Thyroid gland (tissue), 4 donors: ENCODE data around the gene NUCB2.
"Not testable (repeated sequence)": the region's sequence is repeated elsewhere in the genome, so short reads cannot be mapped to it uniquely, and the experiment has no call there.

ENCODE experiments used
- POLR2A ChIP-seq, 2 donors: fragments of 450-650 bp; IDR thresholded peaks; one replicate each; pipeline ENCODE4 v1.6.1; 2017; ENCODE audit warnings: antibody characterized with exemption in 2 of 2, mild to moderate bottlenecking in 2 of 2, moderate library complexity in 1 of 2
- TF ChIP-seq, protein P1 (sequence below), 6 experiments: fragments of 200-600 bp in 3 of 6; fragments of 450-650 bp in 3 of 6; sonication (generic) in 3 of 6; IDR thresholded peaks; one replicate each; pipeline ENCODE4 v1.5.1; 2016 to 2019; ENCODE audit warnings: antibody characterized with exemption in 6 of 6, mild to moderate bottlenecking in 2 of 6, inconsistent platforms in 1 of 6, moderate library complexity in 1 of 6

DNA sequence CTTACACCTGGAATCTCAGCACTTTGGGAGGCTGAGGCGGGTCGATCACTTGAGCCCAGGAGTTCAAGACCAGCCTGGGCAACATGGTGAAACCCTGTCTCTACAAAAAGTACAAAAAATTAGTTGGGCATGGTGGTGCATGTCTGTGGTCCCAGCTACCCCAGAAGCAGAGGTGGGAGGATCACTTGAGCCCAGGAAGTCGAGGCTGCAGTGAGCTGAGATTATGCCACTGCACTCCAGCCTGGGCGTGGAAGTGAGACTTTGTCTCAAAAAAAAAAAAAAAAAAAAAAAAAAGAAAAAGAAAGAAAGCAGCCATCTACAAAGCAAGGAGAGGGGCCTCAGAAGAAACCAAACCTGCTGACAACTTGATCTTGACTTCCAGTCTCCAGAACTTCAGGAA is 36.6 kb upstream of the NUCB2 start:
- not testable (repeated sequence) for TF ChIP-seq POLR2A (IDR thresholded peaks at IDR 0.05)
- TF ChIP-seq, protein P1, sequence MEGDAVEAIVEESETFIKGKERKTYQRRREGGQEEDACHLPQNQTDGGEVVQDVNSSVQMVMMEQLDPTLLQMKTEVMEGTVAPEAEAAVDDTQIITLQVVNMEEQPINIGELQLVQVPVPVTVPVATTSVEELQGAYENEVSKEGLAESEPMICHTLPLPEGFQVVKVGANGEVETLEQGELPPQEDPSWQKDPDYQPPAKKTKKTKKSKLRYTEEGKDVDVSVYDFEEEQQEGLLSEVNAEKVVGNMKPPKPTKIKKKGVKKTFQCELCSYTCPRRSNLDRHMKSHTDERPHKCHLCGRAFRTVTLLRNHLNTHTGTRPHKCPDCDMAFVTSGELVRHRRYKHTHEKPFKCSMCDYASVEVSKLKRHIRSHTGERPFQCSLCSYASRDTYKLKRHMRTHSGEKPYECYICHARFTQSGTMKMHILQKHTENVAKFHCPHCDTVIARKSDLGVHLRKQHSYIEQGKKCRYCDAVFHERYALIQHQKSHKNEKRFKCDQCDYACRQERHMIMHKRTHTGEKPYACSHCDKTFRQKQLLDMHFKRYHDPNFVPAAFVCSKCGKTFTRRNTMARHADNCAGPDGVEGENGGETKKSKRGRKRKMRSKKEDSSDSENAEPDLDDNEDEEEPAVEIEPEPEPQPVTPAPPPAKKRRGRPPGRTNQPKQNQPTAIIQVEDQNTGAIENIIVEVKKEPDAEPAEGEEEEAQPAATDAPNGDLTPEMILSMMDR (IDR thresholded peaks at IDR 0.05) = not testable (repeated sequence)
